Panc1 (cell line): ENCODE results near the gene SMIM7. TPM values are rescaled to one million over a fixed set of nuclear protein-coding genes. Genes with fewer than 3 reads are reported as not detected.

Source experiments
- ATAC-seq: fragments of 200-7000 bp; cut with Tn5 transposase; 2 replicates; pipeline ENCODE4 v1.9.1; 2020; ENCODE audit warnings: mild to moderate bottlenecking, moderate library complexity
- BruUV-seq: library from RNA; stranded (reverse); fragments of 400-500 nt; replicated peaks from 2 replicates; lab custom pipeline; 2021; lab: Mats Ljungman, UMichigan
- CTCF ChIA-PET: fragments of 300-600 bp; sonication (Branson Sonifier 250); formaldehyde crosslinking; loops from one replicate; lab custom pipeline; 2022; ENCODE audit warnings: antibody characterized with exemption; lab: Charles Lee
- POLR2A ChIA-PET: fragments of 300-600 bp; sonication (Branson Sonifier 250); formaldehyde crosslinking; loops from one replicate; lab custom pipeline; 2022; ENCODE audit warnings: antibody characterized with exemption; lab: Charles Lee
- DNase-seq: peaks from one replicate; pipeline ENCODE4 v3.0.0-alpha.2; 2010; ENCODE audit warnings: low read depth, low spot score
- H3K27ac ChIP-seq: 2 replicates; pipeline ENCODE4 v1.5.1; 2011; ENCODE audit warnings: mild to moderate bottlenecking, low read length, inconsistent platforms
- H3K27me3 ChIP-seq: fragments of 200-500 bp; sonication (Bioruptor generic); 2 replicates; pipeline ENCODE4 v1.6.0; 2014; ENCODE audit warnings: low read length, inconsistent platforms; ENCODE audit not compliant: control insufficient read depth, insufficient read depth
- H3K36me3 ChIP-seq: fragments of 200-500 bp; sonication (Bioruptor generic); 2 replicates; pipeline ENCODE4 v1.5.1; 2014; ENCODE audit warnings: inconsistent platforms, mild to moderate bottlenecking, low read length, moderate library complexity; ENCODE audit not compliant: control insufficient read depth, insufficient read depth
- H3K4me1 ChIP-seq: 2 replicates; pipeline ENCODE4 v1.5.1; 2011; ENCODE audit warnings: inconsistent platforms, mild to moderate bottlenecking, low read length, moderate library complexity; ENCODE audit not compliant: control insufficient read depth, insufficient read depth
- H3K4me3 ChIP-seq, 2 experiments: 2 replicates each; pipeline ENCODE4 v1.5.1; 2011 to 2012; ENCODE audit warnings: low read depth in 2 of 2, low read length in 2 of 2, mild to moderate bottlenecking in 2 of 2, inconsistent platforms in 1 of 2, moderate library complexity in 1 of 2
- H3K9me3 ChIP-seq: fragments of 200-500 bp; sonication (Bioruptor generic); 2 replicates; pipeline ENCODE4 v1.5.1; 2014; ENCODE audit warnings: low read depth, mild to moderate bottlenecking, inconsistent platforms, low read length, moderate library complexity; ENCODE audit not compliant: control insufficient read depth, insufficient read depth
- POLR2AphosphoS5 ChIP-seq: IDR thresholded peaks from 2 replicates; pipeline ENCODE4 v1.6.1; 2012; ENCODE audit warnings: mild to moderate bottlenecking, low read depth, low read length, moderate library complexity
- SIN3A ChIP-seq: IDR thresholded peaks from 2 replicates; pipeline ENCODE4 v1.6.1; 2012; ENCODE audit warnings: low read depth, mild to moderate bottlenecking, low read length, moderate library complexity, borderline replicate concordance; ENCODE audit not compliant: insufficient read depth
- TCF7L2 ChIP-seq: IDR thresholded peaks from 2 replicates; pipeline ENCODE4 v1.6.1; 2011; ENCODE audit warnings: mild to moderate bottlenecking, low read depth, low read length, inconsistent platforms
- in situ Hi-C: cut with HindIII; loops from 2 replicates; pipeline ENCODE4 v1.10.0; 2016; ENCODE audit warnings: low sequenced_read_pairs, low pct_unique_long_range_greater_than_20kb
- intact Hi-C: fragments of 100-400 bp; cut with micrococcal nuclease; formaldehyde crosslinking; loops from one replicate; pipeline ENCODE4 v1.10.0; 2022; ENCODE audit not compliant: unreplicated experiment
- total RNA-seq: library from RNA; stranded (reverse); gene quantifications from one replicate; pipeline ENCODE4 v1.2.1, GENCODE V29; 2021; ENCODE audit not compliant: unreplicated experiment
- TF ChIP-seq, protein P1 (sequence below), 2 experiments: IDR thresholded peaks; 2 replicates each; pipeline ENCODE4 v1.6.1; 2011 to 2012; ENCODE audit warnings: low read depth in 2 of 2, control low read depth in 1 of 2, low read length in 1 of 2, mild to moderate bottlenecking in 1 of 2, moderate library complexity in 1 of 2; ENCODE audit not compliant: insufficient read depth in 1 of 2
- TF ChIP-seq, protein P2 (sequence below): fragments of 450-650 bp; IDR thresholded peaks from 2 replicates; pipeline ENCODE4 v1.5.1; 2017; ENCODE audit warnings: mild to moderate bottlenecking

The SMIM7 gene
- total RNA-seq, 1 experiment from 2014 or later = 70.7 TPM

DNA sequence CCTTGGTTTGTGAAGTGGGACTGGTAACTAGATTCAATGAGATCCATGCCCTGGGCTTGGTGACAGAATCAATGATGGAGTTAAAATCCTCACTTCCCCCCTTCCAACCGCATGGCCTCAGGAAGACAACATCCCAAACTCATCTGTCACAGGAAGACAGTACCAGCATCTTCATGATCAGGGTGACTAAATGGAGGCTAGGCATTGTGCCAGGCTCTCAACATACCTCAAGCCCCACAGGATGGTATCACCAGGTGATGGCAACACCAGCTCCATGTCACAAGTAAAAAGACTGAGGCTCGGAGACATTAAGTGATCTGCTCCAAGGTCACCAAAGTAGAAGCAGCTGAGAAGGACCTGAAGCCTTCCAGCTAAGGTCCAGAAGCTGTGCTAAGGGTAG is 46.1 kb downstream of the SMIM7 start:
- Histone ChIP-seq H3K27ac (no peak overlapping the region), H3K9me3 (no peaks in the 10 kb centered on the region), H3K27me3 (no peaks in the 10 kb centered on the region), H3K4me1 (no peaks in the 10 kb centered on the region), H3K4me3 (no peak overlapping the region), H3K36me3 (no peaks in the 10 kb centered on the region)
- in situ Hi-C loops = no loop called here
- CTCF ChIA-PET = interaction anchor here (0.6 kb wide), 1 partner anchor 71 kb away, joined by 10 read pairs; no protein-coding TSS in a partner anchor
- TF ChIP-seq, protein P1, sequence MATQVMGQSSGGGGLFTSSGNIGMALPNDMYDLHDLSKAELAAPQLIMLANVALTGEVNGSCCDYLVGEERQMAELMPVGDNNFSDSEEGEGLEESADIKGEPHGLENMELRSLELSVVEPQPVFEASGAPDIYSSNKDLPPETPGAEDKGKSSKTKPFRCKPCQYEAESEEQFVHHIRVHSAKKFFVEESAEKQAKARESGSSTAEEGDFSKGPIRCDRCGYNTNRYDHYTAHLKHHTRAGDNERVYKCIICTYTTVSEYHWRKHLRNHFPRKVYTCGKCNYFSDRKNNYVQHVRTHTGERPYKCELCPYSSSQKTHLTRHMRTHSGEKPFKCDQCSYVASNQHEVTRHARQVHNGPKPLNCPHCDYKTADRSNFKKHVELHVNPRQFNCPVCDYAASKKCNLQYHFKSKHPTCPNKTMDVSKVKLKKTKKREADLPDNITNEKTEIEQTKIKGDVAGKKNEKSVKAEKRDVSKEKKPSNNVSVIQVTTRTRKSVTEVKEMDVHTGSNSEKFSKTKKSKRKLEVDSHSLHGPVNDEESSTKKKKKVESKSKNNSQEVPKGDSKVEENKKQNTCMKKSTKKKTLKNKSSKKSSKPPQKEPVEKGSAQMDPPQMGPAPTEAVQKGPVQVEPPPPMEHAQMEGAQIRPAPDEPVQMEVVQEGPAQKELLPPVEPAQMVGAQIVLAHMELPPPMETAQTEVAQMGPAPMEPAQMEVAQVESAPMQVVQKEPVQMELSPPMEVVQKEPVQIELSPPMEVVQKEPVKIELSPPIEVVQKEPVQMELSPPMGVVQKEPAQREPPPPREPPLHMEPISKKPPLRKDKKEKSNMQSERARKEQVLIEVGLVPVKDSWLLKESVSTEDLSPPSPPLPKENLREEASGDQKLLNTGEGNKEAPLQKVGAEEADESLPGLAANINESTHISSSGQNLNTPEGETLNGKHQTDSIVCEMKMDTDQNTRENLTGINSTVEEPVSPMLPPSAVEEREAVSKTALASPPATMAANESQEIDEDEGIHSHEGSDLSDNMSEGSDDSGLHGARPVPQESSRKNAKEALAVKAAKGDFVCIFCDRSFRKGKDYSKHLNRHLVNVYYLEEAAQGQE (IDR thresholded peaks at IDR 0.05; ENCODE audit: insufficient read depth in 1 of 2, low read depth in 2 of 2, low read length in 1 of 2) = no peak
- POLR2A ChIA-PET = no interaction called here
- no peak for ATAC-seq
- intact Hi-C loops = no loop called here
- no peak for DNase-seq
- BruUV-seq = no TSS peak

DNA sequence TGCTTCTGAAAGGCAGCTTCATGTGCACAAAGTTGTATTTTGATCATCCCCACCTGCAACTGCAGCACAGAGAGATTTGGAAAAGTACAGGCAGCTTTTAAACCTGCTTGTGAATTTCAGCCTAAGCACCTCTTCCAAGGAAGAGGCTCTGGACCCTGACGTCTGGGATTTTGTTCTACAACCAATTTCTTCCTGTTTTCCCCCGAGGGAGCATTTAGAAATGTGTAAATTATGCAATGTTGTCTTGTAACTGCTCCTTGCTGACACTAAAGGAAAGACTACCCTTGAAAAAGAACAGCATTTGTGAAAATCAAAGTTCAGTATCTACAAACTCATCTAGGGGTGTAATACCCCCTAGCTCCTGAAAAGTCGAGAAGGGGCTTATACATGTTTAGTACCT is 47.3 kb downstream of the SMIM7 start:
- Histone ChIP-seq H3K9me3 (no peaks in the 10 kb centered on the region), H3K27ac (no peak overlapping the region), H3K4me1 (peaks cover 6% of the 10 kb centered on the region), H3K4me3 (no peak overlapping the region), H3K36me3 (no peaks in the 10 kb centered on the region), H3K27me3 (no peaks in the 10 kb centered on the region)
- DNase-seq (no peak), ATAC-seq (no peak)
- TF ChIP-seq, protein P1 (IDR thresholded peaks at IDR 0.05; ENCODE audit: insufficient read depth in 1 of 2, low read depth in 2 of 2, low read length in 1 of 2) = no peak
- TF ChIP-seq POLR2AphosphoS5 (no peak), TCF7L2 (no peak), SIN3A (no peak)
- TF ChIP-seq, protein P2, sequence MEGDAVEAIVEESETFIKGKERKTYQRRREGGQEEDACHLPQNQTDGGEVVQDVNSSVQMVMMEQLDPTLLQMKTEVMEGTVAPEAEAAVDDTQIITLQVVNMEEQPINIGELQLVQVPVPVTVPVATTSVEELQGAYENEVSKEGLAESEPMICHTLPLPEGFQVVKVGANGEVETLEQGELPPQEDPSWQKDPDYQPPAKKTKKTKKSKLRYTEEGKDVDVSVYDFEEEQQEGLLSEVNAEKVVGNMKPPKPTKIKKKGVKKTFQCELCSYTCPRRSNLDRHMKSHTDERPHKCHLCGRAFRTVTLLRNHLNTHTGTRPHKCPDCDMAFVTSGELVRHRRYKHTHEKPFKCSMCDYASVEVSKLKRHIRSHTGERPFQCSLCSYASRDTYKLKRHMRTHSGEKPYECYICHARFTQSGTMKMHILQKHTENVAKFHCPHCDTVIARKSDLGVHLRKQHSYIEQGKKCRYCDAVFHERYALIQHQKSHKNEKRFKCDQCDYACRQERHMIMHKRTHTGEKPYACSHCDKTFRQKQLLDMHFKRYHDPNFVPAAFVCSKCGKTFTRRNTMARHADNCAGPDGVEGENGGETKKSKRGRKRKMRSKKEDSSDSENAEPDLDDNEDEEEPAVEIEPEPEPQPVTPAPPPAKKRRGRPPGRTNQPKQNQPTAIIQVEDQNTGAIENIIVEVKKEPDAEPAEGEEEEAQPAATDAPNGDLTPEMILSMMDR = no peak
- CTCF ChIA-PET = interaction anchor here (0.7 kb wide), 1 partner anchor 281 kb away, joined by 3 read pairs; no protein-coding TSS in a partner anchor
- intact Hi-C loops (no loop called here), in situ Hi-C loops (no loop called here)
- no TSS peak for BruUV-seq
- POLR2A ChIA-PET = interaction anchor here (0.6 kb wide), 2 partner anchors 23 to 27 kb away, joined by 4 read pairs; no protein-coding TSS in a partner anchor
